SU-DHL-6 (cell line): ENCODE measurements around the gene ADCY10.

Experiments
- CTCF ChIP-seq: fragments of 200-600 bp; sonication (generic); IDR thresholded peaks from one replicate; pipeline ENCODE4 v1.5.1; 2017; ENCODE audit warnings: antibody characterized with exemption, mild to moderate bottlenecking, low read length, moderate library complexity; ENCODE audit not compliant: insufficient read depth, poor library complexity, severe bottlenecking
- EZH2phosphoT487 ChIP-seq: fragments of 200-600 bp; sonication (generic), shearing (Covaris generic); conservative IDR thresholded peaks from 2 replicates; pipeline ENCODE4 v1.6.1; 2018; ENCODE audit warnings: mild to moderate bottlenecking, antibody characterized with exemption, low read length, moderate library complexity, mixed read lengths

GRCh38 chr1:167878372-167879160 lies 35.4 kb downstream of the ADCY10 start:
- TF ChIP-seq CTCF (no peak), EZH2phosphoT487 (no peak)
